ENCODE results near the gene CCNJ. TPM values are rescaled to one million over a fixed set of nuclear protein-coding genes. Genes with fewer than 3 reads are reported as not detected.

The CCNJ gene
- total and polyA plus RNA-seq, 9 of the 15 experiments (the other 6 are each of a cell fraction or from before 2014, with no cell fraction given), result 0.69 to 15.7 (median 9.2) TPM

DNA sequence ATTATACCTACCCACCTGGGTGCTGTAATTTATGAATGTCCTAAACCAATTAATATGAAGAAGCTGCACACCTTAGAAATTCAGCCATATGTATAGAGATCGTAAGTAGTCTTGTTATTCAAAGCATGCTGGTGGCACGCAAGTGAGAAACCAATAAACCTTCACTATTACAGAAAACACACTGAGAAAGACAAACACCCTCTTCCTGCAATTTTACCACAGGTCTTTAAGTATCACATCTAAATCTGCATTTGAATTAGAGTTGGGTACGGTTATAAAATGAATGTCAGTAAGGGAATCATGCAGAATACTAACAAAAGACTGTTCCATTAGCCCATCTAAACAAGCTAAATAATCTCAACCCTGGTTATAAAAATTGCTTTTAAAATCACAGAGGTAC is 33.8 kb downstream of the CCNJ start:
- ATAC-seq (no peak), FAIRE-seq (no peak), DNase-seq (ENCODE audit: extremely low read depth in 1 of 4, low spot score in 3 of 4) (no peak)
- TF ChIP-seq, protein P1, sequence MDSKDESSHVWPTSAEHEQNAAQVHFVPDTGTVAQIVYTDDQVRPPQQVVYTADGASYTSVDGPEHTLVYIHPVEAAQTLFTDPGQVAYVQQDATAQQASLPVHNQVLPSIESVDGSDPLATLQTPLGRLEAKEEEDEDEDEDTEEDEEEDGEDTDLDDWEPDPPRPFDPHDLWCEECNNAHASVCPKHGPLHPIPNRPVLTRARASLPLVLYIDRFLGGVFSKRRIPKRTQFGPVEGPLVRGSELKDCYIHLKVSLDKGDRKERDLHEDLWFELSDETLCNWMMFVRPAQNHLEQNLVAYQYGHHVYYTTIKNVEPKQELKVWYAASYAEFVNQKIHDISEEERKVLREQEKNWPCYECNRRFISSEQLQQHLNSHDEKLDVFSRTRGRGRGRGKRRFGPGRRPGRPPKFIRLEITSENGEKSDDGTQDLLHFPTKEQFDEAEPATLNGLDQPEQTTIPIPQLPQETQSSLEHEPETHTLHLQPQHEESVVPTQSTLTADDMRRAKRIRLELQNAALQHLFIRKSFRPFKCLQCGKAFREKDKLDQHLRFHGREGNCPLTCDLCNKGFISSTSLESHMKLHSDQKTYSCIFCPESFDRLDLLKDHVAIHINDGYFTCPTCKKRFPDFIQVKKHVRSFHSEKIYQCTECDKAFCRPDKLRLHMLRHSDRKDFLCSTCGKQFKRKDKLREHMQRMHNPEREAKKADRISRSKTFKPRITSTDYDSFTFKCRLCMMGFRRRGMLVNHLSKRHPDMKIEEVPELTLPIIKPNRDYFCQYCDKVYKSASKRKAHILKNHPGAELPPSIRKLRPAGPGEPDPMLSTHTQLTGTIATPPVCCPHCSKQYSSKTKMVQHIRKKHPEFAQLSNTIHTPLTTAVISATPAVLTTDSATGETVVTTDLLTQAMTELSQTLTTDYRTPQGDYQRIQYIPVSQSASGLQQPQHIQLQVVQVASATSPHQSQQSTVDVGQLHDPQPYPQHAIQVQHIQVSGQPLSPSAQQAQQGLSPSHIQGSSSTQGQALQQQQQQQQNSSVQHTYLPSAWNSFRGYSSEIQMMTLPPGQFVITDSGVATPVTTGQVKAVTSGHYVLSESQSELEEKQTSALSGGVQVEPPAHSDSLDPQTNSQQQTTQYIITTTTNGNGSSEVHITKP (IDR thresholded peaks at IDR 0.05; ENCODE audit: partially characterized antibody), result no peak
- TF ChIP-seq, protein P2, sequence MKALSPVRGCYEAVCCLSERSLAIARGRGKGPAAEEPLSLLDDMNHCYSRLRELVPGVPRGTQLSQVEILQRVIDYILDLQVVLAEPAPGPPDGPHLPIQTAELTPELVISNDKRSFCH (CRISPR knock-in tag; IDR thresholded peaks at IDR 0.05), result no peak
- TF ChIP-seq, protein P2 (tag; IDR thresholded peaks at IDR 0.05), result no peak
- no peak for TF ChIP-seq DMBX1 (CRISPR knock-in tag; IDR thresholded peaks at IDR 0.05; ENCODE audit: borderline replicate concordance)
- TF ChIP-seq, protein P3, sequence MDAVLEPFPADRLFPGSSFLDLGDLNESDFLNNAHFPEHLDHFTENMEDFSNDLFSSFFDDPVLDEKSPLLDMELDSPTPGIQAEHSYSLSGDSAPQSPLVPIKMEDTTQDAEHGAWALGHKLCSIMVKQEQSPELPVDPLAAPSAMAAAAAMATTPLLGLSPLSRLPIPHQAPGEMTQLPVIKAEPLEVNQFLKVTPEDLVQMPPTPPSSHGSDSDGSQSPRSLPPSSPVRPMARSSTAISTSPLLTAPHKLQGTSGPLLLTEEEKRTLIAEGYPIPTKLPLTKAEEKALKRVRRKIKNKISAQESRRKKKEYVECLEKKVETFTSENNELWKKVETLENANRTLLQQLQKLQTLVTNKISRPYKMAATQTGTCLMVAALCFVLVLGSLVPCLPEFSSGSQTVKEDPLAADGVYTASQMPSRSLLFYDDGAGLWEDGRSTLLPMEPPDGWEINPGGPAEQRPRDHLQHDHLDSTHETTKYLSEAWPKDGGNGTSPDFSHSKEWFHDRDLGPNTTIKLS (IDR thresholded peaks at IDR 0.05; ENCODE audit: borderline replicate concordance, low read depth), result no peak
- TF ChIP-seq, protein P4, sequence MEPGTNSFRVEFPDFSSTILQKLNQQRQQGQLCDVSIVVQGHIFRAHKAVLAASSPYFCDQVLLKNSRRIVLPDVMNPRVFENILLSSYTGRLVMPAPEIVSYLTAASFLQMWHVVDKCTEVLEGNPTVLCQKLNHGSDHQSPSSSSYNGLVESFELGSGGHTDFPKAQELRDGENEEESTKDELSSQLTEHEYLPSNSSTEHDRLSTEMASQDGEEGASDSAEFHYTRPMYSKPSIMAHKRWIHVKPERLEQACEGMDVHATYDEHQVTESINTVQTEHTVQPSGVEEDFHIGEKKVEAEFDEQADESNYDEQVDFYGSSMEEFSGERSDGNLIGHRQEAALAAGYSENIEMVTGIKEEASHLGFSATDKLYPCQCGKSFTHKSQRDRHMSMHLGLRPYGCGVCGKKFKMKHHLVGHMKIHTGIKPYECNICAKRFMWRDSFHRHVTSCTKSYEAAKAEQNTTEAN (CRISPR knock-in tag; IDR thresholded peaks at IDR 0.05), result no peak
- no peak for TF ChIP-seq CREB1 (IDR thresholded peaks at IDR 0.05)
- no peak for TF ChIP-seq CREB1 (CRISPR knock-in tag; IDR thresholded peaks at IDR 0.05)
- TF ChIP-seq RFX5 (IDR thresholded peaks at IDR 0.05; ENCODE audit: low read depth, low read length), result no peak
- Histone ChIP-seq H3K79me2 (ENCODE audit: control insufficient read depth, insufficient read depth, low read length) (no peaks in the 10 kb centered on the region), H3K9ac (ENCODE audit: insufficient read depth in 1 of 2, low read depth in 2 of 2, low read length in 2 of 2) (no peak overlapping the region), H3K9me3 (replicated peaks; ENCODE audit: control insufficient read depth, insufficient read depth, low read depth, low read length) (no peaks in the 10 kb centered on the region), H3K36me3 (ENCODE audit: control insufficient read depth, insufficient read depth, low read length) (no peaks in the 10 kb centered on the region), H4K20me1 (replicated peaks; ENCODE audit: control insufficient read depth, insufficient read depth, low read length) (no peaks in the 10 kb centered on the region), H3K4me1 (replicated peaks in 1 of 2; ENCODE audit: control insufficient read depth in 2 of 2, insufficient read depth in 2 of 2, low read length in 2 of 2) (peaks cover 8 to 26% of the 10 kb centered on the region in 2 experiments; a peak in 3 of 5 replicates), H3K4me3 (no peak overlapping the region), H3K27ac (ENCODE audit: extremely low read depth, low read depth, low read length) (no peak overlapping the region), H2AFZ (ENCODE audit: low read depth, low read length) (no peak overlapping the region), H3K4me2 (ENCODE audit: insufficient read depth, low read length) (no peak overlapping the region), H3K9me1 (ENCODE audit: control insufficient read depth, insufficient read depth, low read length) (peaks cover 3% of the 10 kb centered on the region), H3K27me3 (ENCODE audit: control insufficient read depth in 2 of 2, insufficient read depth in 2 of 2, low read length in 2 of 2) (no peaks in the 10 kb centered on the region)
- no TSS peak for BruUV-seq (replicated peaks)
- WGBS (ENCODE audit: insufficient coverage, low coverage, missing lambda C conversion rate), result 93% methylated on average over 3 of the region's 3 CpGs
- in situ Hi-C loops (cut with MboI), result no loop called here
- ChIA-PET POLR2A (interaction anchor here (1.8 kb wide), 1 partner anchor 13 kb away, joined by 7 read pairs; no protein-coding TSS in a partner anchor), CTCF (ENCODE audit: low intra/inter-chr PET ratio) (no interaction called here)
- intact Hi-C loops (cut with micrococcal nuclease), result no loop called here

Data from K562 (cell line).